Mucosa of stomach (tissue), 1 donor: ENCODE results near the gene COL15A1.

Source experiments
- H3K27me3 ChIP-seq: one replicate; pipeline ENCODE4 v1.7.0; 2013; ENCODE audit warnings: mild to moderate bottlenecking, low read length; ENCODE audit not compliant: control insufficient read depth, insufficient read depth
- H3K36me3 ChIP-seq: one replicate; pipeline ENCODE4 v1.7.0; 2013; ENCODE audit warnings: low read length; ENCODE audit not compliant: control insufficient read depth, insufficient read depth
- H3K4me1 ChIP-seq: one replicate; pipeline ENCODE4 v1.7.0; 2013; ENCODE audit warnings: mild to moderate bottlenecking, low read length; ENCODE audit not compliant: control insufficient read depth, insufficient read depth
- H3K4me3 ChIP-seq: one replicate; pipeline ENCODE4 v1.7.0; 2013; ENCODE audit warnings: low read length
- H3K9ac ChIP-seq: one replicate; pipeline ENCODE4 v1.7.0; 2013; ENCODE audit warnings: mild to moderate bottlenecking, low read length, moderate library complexity
- H3K9me3 ChIP-seq: one replicate; pipeline ENCODE4 v1.7.0; 2013; ENCODE audit warnings: mild to moderate bottlenecking, low read length, moderate library complexity; ENCODE audit not compliant: control insufficient read depth
- donor health status: Pancreatic carcinoma.

Gene COL15A1

DNA sequence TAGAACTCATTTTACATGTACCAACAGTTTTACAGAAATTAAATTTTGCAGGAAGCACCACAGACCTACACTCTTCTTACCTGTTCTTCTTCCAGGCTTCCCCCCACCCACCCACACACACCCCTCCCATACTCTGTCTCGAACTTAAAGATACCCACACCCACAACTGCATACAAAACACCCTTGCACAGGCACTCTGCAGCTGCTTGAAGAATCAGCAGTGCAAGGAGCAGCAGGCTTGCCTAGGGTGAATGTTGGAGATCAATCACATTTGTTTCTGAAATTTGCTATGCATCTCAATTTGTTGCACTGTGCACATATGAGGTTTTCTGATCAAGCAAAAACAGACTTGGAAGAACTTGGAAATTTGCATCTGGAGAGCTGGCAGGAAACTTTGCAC is 83.7 kb downstream of the COL15A1 start:
- no peaks in the 10 kb centered on the region for H3K36me3 ChIP-seq
- no peaks in the 10 kb centered on the region for H3K4me1 ChIP-seq
- H3K9me3 ChIP-seq = no peaks in the 10 kb centered on the region
- H3K4me3 ChIP-seq = no peak overlapping the region
- no peaks in the 10 kb centered on the region for H3K27me3 ChIP-seq
- H3K9ac ChIP-seq = no peak overlapping the region

DNA sequence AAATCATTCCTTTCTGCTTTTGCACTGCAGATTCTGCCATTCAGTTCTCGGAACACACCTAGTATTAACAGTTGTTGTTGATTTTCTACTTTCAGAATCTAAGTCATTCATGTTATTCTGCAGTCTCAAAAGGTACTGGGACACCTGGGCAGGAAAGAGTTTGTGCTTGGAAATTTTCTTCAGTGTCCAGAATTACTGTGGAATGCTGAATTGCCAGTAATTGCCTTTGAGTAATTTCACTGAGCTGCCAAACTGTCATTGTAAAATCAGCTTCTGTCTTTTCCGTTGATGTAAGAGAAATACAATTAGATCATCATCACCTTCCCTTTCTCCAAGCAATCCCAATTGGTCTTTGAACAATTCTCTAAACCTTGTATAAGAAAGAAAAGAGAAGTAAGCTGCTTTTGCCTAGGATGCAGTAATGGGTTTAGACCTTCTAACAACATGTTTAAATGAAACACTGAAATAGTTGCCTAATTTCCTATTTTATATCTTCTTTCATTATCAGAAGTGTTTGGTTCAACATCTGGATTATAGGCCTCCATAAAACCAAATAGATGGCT is 85.5 kb downstream of the COL15A1 start:
- H3K36me3 ChIP-seq = no peaks in the 10 kb centered on the region

DNA sequence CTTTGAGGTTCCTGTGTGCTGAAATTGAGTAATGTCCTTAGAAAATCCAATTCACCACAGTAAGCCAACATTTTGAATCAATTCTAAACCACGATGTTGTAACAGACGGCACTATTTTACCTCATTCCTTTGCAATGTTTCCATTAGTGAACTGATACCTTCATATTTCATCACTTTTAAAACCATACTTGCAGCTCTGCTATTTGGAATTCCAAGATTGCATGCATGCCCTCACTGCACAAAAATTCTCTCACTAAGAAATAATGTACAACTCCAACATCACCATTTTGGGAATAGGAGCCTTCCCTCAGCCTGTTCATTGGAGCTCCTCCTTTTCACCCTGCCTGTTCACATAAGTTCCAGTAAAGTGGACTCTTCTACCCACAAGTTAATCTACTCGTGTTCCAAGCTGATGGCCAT is 86.4 kb downstream of the COL15A1 start:
- H3K9me3 ChIP-seq = no peaks in the 10 kb centered on the region

More for the DNA sequence above, 85.5 kb downstream of the COL15A1 start:
- Histone ChIP-seq H3K27me3 (no peaks in the 10 kb centered on the region), H3K9ac (no peak overlapping the region), H3K4me3 (no peak overlapping the region), H3K9me3 (no peaks in the 10 kb centered on the region), H3K4me1 (no peaks in the 10 kb centered on the region)

DNA sequence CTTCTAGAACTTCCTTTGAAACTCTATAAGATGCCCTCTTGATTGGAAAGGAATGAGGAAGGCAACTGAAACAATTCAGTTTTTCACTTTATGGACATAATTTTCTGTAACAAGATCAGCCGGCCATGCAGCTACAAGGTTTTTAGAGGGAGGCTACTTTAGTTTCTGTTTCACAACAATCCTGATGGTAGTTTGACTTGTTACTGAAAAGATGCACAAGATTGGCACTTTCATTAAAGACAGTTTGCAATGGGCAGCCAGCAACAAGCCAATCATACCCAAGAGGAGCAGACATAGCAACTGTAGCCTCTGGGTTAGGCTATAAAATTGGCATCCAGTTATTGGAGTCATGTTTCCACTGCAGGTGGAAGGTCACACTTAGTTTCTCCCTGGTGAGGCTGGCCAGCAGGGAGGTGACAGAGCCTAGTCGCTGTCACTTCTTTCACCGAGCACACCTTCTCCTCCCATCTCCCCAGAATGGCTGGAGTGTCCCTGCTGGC is 87.0 kb downstream of the COL15A1 start:
- Histone ChIP-seq H3K9me3 (no peaks in the 10 kb centered on the region), H3K4me3 (no peak overlapping the region), H3K36me3 (no peaks in the 10 kb centered on the region), H3K27me3 (no peaks in the 10 kb centered on the region), H3K4me1 (no peaks in the 10 kb centered on the region), H3K9ac (no peak overlapping the region)

More for the DNA sequence above, 86.4 kb downstream of the COL15A1 start:
- no peaks in the 10 kb centered on the region for H3K27me3 ChIP-seq
- no peak overlapping the region for H3K4me3 ChIP-seq
- H3K36me3 ChIP-seq = no peaks in the 10 kb centered on the region
- no peak overlapping the region for H3K9ac ChIP-seq
- H3K4me1 ChIP-seq = no peaks in the 10 kb centered on the region

DNA sequence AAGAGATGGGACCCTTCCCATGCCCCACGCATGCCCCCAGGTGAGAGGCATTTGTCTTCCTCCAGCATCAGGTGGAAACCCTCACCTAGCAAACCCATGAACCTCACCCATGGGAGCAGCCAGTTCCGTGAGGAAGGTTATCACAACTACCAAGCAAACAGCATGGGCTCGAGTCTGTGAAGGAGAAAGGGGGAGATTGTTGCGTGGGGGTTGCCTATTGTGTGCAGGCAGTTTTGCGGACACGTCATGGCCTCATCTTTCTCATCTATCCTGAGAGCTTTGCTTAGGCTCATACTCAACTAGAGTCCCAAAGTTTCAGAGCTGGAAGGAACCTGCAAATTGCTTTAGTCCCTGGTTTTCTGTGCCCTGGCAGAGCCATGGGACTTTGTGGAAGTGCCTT is 87.6 kb downstream of the COL15A1 start:
- no peaks in the 10 kb centered on the region for H3K27me3 ChIP-seq
- no peaks in the 10 kb centered on the region for H3K9me3 ChIP-seq
- H3K9ac ChIP-seq = no peak overlapping the region
- H3K4me1 ChIP-seq = no peaks in the 10 kb centered on the region
- no peak overlapping the region for H3K4me3 ChIP-seq
- H3K36me3 ChIP-seq = no peaks in the 10 kb centered on the region

DNA sequence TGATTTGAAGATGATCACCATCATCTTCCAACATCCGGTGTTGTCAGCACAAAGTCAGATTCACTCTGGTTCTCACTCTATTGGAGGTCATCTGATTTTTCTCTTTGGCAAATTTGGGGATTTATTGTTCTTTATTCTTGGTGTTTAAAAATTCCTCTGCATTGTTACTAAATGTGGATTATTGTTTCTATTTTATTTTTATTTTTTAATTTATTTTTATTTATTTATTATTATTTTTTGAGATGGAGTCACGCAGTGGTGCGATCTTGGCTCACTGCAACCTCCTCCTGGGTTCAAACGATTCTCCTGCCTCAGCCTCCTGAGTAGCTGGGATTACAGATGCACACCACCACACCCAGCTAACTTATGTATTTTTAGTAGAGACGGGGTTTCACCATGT is 88.3 kb downstream of the COL15A1 start:
- no peak overlapping the region for H3K9ac ChIP-seq
- H3K27me3 ChIP-seq = no peaks in the 10 kb centered on the region
- no peaks in the 10 kb centered on the region for H3K4me1 ChIP-seq
- no peak overlapping the region for H3K4me3 ChIP-seq
- H3K9me3 ChIP-seq = no peaks in the 10 kb centered on the region
- H3K36me3 ChIP-seq = no peaks in the 10 kb centered on the region

DNA sequence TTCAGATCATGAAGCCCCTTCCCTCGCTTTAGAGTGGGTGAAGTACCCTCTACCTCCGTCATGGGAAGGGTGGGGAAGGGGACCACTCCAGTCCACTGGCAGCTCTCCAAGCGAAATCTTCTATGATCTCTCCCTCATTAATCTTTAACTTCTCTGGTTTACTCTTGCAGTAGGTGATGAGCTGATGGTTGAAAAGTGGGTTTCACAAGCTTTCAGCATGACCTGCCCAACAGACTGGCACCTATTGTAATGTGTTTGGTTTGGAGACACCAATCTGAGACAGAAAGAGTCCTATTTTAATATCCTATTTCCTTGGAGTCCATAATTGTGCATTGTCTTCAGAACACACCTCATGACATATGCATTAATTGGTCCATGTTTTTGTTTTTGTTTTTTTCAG is 90.4 kb downstream of the COL15A1 start:
- no peaks in the 10 kb centered on the region for H3K4me1 ChIP-seq
- no peak overlapping the region for H3K9ac ChIP-seq
- H3K4me3 ChIP-seq = no peak overlapping the region
- H3K27me3 ChIP-seq = no peaks in the 10 kb centered on the region
- no peaks in the 10 kb centered on the region for H3K36me3 ChIP-seq
- no peaks in the 10 kb centered on the region for H3K9me3 ChIP-seq

DNA sequence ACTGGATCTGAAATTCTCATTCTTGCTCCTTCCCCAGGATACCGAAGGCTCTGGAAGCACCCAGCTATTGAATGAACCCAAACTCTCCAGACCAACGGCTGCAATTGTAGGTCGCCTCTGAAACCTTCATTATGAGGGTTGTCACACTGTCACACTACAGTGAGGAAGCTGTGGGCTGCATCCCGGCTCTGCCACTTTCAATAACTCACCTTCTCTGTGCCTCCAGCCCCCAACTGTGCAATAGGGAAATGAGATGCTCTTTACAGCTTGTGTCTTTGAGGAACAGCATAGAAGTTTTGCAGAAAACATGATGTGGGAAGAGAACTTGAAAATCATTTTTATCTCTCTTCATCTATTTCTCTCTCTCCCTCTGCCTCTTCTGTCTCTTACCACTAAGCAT is 91.6 kb downstream of the COL15A1 start:
- Histone ChIP-seq H3K9ac (no peak overlapping the region), H3K9me3 (no peaks in the 10 kb centered on the region), H3K36me3 (no peaks in the 10 kb centered on the region), H3K27me3 (no peaks in the 10 kb centered on the region), H3K4me3 (no peak overlapping the region), H3K4me1 (no peaks in the 10 kb centered on the region)

DNA sequence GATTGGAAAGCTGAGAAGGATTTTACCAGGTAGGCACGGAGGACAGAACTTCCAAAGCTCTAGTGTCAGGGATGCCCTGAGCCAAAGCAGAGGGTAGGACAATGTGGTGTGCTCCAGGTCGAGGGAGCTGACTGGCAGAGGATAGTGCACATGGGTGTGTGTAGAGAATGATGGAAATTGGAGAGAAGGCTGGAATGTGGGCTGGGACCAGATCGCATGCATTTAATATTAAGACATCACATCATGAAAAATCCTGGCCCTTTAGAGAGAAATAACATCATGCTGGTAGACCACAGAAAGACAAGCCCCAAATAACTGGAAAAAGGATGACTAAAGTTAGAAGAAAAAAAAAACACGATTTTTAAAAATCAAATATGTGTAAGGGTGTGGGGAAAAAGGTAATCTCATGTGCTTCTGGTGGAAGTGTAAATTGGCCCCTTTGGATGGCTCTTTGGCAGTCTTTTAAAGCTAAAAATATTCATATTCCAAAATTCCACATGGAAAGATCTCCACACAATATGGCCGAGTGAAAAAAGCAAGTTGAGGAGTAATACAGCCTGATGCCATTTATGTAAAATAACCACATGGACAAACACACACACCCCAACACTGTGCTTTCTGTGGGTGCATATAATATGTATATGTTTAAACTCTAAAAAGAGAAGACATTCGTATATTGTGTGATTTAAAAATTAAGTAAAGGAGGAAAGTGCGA is 94.2 kb downstream of the COL15A1 start:
- Histone ChIP-seq H3K27me3 (no peaks in the 10 kb centered on the region), H3K4me1 (no peaks in the 10 kb centered on the region), H3K9me3 (no peaks in the 10 kb centered on the region), H3K4me3 (no peak overlapping the region), H3K36me3 (no peaks in the 10 kb centered on the region), H3K9ac (no peak overlapping the region)

DNA sequence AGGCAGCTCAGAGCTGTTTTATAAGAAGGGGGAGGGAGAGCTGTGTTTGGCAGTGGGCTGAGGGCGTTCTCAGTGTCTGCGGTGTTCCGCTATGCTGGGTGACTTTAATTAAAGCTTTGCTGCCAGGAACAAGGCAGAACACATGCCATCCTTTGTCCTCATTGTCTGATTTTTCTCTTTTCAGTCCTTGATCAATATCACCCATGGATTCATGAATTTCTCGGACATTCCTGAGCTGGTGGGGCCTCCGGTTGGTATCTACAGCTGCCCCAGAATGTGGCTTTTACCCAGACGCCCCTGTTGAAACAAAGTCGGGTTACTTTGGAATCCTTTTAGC is 94.7 kb downstream of the COL15A1 start:
- Histone ChIP-seq H3K4me3 (no peak overlapping the region), H3K9me3 (no peaks in the 10 kb centered on the region), H3K36me3 (no peaks in the 10 kb centered on the region), H3K27me3 (no peaks in the 10 kb centered on the region), H3K9ac (no peak overlapping the region), H3K4me1 (no peaks in the 10 kb centered on the region)

DNA sequence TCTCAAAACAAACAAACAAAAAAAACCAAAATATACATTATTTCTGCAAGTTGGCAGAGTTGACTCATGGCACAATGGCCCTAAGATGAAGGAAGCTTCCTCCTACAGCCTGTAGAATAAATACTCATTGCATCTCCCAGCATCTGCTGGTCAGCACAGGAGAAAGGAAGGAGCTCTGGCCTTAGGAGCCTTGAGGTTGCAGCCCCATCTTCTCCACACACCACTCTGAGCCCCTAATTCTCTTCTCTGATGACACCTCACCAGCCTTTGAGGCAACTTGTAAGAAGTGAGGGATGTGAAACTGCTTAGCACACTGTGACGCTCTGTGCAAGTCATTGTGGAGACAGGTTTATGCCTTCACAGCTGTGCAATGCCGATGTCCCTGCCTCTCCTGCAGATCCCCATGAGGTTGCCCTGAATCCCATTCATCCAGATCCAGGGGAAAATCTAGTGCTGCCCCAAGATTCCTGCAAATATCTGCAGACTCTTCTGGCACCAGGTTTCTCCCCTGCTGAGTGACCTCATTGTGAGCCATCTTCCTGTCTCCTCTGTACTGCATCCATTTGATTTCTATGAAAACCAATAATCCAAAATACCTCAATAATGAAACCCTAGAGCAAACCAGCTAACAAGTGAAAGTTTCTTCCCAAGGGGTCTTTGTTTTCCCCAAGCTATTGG is 95.9 kb downstream of the COL15A1 start:
- H3K4me1 ChIP-seq = no peaks in the 10 kb centered on the region
- no peak overlapping the region for H3K4me3 ChIP-seq
- H3K9ac ChIP-seq = no peak overlapping the region
- H3K36me3 ChIP-seq = no peaks in the 10 kb centered on the region
- no peaks in the 10 kb centered on the region for H3K27me3 ChIP-seq
- no peaks in the 10 kb centered on the region for H3K9me3 ChIP-seq

DNA sequence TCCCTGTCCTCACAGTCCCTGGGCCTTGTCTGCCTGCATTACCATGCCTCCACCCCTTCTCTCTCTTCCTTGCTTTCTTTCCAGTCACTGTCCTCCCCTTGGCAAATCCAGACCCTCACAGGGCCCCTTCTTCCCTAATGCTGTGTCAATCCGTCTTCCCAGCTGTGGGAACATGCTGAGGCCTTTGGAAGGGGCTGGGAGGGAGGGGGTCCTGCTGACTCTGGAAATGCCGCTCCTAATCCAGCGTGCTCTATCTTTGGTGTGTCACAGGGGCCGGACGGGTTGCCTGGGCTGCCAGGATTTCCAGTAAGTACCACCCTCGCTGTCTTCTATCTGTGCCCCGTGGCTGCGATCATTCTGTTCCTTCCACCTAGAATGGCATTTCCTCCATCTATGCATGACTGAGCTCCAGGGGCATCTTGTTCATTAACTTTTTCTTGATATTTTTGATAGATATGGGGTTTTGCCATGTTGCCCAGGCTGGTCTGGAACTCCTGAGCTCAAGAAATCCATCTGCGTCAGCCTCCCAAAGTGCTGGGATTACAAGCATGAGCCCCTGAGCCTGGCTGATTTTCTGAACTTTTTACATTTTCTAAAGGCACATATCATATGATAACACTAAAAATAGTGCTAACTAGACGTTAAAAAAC is 96.7 kb downstream of the COL15A1 start:
- no peaks in the 10 kb centered on the region for H3K9me3 ChIP-seq

More for the DNA sequence above, 96.7 kb downstream of the COL15A1 start:
- H3K36me3 ChIP-seq = no peaks in the 10 kb centered on the region
- H3K27me3 ChIP-seq = no peaks in the 10 kb centered on the region
- no peak overlapping the region for H3K9ac ChIP-seq
- no peak overlapping the region for H3K4me3 ChIP-seq
- H3K4me1 ChIP-seq = no peaks in the 10 kb centered on the region
